ENCODE data around the gene MUC6.

Gene MUC6

GRCh38 chr11:999009-999408 is 37.5 kb downstream of the MUC6 start:
- Histone ChIP-seq H3K9ac (ENCODE audit: low read length) (no peak overlapping the region), H3K9me3 (replicated peaks; ENCODE audit: insufficient read depth, low read length) (no peaks in the 10 kb centered on the region)

GRCh38 chr11:997907-998306 is 38.6 kb downstream of the MUC6 start:
- H3K79me2 ChIP-seq (ENCODE audit: low read length) = 0 out of 2 replicates have a peak, but pooled peaks cover 7% of the 10 kb centered on the region
- no peaks in the 10 kb centered on the region for H3K36me3 ChIP-seq (replicated peaks; ENCODE audit: insufficient read depth, low read length)
- H3K9me2 ChIP-seq (replicated peaks; ENCODE audit: insufficient read depth, low read length) = no peaks in the 10 kb centered on the region
- no peaks in the 10 kb centered on the region for H4K20me1 ChIP-seq (ENCODE audit: insufficient read depth, low read length)
- TF ChIP-seq EZH2 (optimal IDR thresholded peaks at IDR 0.05; ENCODE audit: low read depth, low read length) (no peak), CTCF (IDR thresholded peaks at IDR 0.05; ENCODE audit: low read length) (no peak), EZH2phosphoT487 (IDR thresholded peaks at IDR 0.05; ENCODE audit: low read length) (no peak)
- no peak for DNase-seq
- no peaks in the 10 kb centered on the region for H3K27me3 ChIP-seq (replicated peaks; ENCODE audit: insufficient read depth, low read length)
- no peak overlapping the region for H3K27ac ChIP-seq (ENCODE audit: low read length)
- no peaks in the 10 kb centered on the region for H3F3A ChIP-seq (ENCODE audit: insufficient read depth, low read length)
- no peak overlapping the region for H3K9ac ChIP-seq (ENCODE audit: low read length)
- no peak overlapping the region for H3K4me3 ChIP-seq (ENCODE audit: low read length)
- no peaks in the 10 kb centered on the region for H3K9me3 ChIP-seq (replicated peaks; ENCODE audit: insufficient read depth, low read length)
- H3K4me2 ChIP-seq (ENCODE audit: low read depth, low read length) = no peak overlapping the region
- no peak overlapping the region for H2AFZ ChIP-seq (ENCODE audit: low read length)
- no peaks in the 10 kb centered on the region for H3K4me1 ChIP-seq (ENCODE audit: low read length)

More at GRCh38 chr11:999009-999408, 37.5 kb downstream of the MUC6 start:
- no peak for TF ChIP-seq CTCF (IDR thresholded peaks at IDR 0.05; ENCODE audit: low read length)
- no peak for TF ChIP-seq EZH2phosphoT487 (IDR thresholded peaks at IDR 0.05; ENCODE audit: low read length)
- TF ChIP-seq EZH2 (optimal IDR thresholded peaks at IDR 0.05; ENCODE audit: low read depth, low read length) = no peak
- no peaks in the 10 kb centered on the region for H3K4me1 ChIP-seq (ENCODE audit: low read length)
- no peaks in the 10 kb centered on the region for H3K36me3 ChIP-seq (replicated peaks; ENCODE audit: insufficient read depth, low read length)
- no peaks in the 10 kb centered on the region for H4K20me1 ChIP-seq (ENCODE audit: insufficient read depth, low read length)
- no peak overlapping the region for H2AFZ ChIP-seq (ENCODE audit: low read length)
- no peaks in the 10 kb centered on the region for H3K27me3 ChIP-seq (replicated peaks; ENCODE audit: insufficient read depth, low read length)
- H3K9me2 ChIP-seq (replicated peaks; ENCODE audit: insufficient read depth, low read length) = no peaks in the 10 kb centered on the region
- 0 out of 2 replicates have a peak, but pooled peaks cover 7% of the 10 kb centered on the region for H3K79me2 ChIP-seq (ENCODE audit: low read length)
- no peak overlapping the region for H3K27ac ChIP-seq (ENCODE audit: low read length)
- no peak overlapping the region for H3K4me2 ChIP-seq (ENCODE audit: low read depth, low read length)
- H3F3A ChIP-seq (ENCODE audit: insufficient read depth, low read length) = no peaks in the 10 kb centered on the region
- H3K4me3 ChIP-seq (ENCODE audit: low read length) = no peak overlapping the region
- DNase-seq = no peak

DNA sequence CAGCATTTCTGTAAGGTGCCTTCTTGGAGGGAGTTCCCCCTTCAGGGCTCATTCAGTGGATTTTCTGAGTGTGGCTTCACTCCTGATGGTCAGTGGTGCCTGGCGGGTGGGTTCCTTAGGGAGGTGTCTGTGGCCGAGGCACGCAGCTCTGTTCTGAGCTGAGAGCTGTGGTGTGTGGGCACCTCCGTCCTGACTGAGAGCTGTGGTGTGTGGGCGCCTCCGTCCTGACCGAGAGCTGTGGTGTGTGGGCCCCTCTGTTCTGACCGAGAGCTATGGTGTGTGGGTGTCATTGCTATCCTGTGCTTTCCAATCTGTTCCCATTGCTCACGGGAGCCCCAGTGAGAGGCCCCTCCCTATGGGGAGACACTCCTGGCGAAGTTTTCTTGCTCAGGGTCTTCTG is 39.8 kb downstream of the MUC6 start:
- no peaks in the 10 kb centered on the region for H3K9me2 ChIP-seq (replicated peaks; ENCODE audit: insufficient read depth, low read length)
- H4K20me1 ChIP-seq (ENCODE audit: insufficient read depth, low read length) = no peaks in the 10 kb centered on the region
- H3K27ac ChIP-seq (ENCODE audit: low read length) = no peak overlapping the region
- DNase-seq = no peak
- TF ChIP-seq EZH2 (optimal IDR thresholded peaks at IDR 0.05; ENCODE audit: low read depth, low read length) (no peak), EZH2phosphoT487 (IDR thresholded peaks at IDR 0.05; ENCODE audit: low read length) (no peak), CTCF (IDR thresholded peaks at IDR 0.05; ENCODE audit: low read length) (no peak)
- H3K4me1 ChIP-seq (ENCODE audit: low read length) = no peaks in the 10 kb centered on the region
- H3K79me2 ChIP-seq (ENCODE audit: low read length) = 0 out of 2 replicates have a peak, but pooled peaks cover 2% of the 10 kb centered on the region
- H3K27me3 ChIP-seq (replicated peaks; ENCODE audit: insufficient read depth, low read length) = no peaks in the 10 kb centered on the region
- H3K4me3 ChIP-seq (ENCODE audit: low read length) = no peak overlapping the region
- H3K36me3 ChIP-seq (replicated peaks; ENCODE audit: insufficient read depth, low read length) = no peaks in the 10 kb centered on the region
- H3K9me3 ChIP-seq (replicated peaks; ENCODE audit: insufficient read depth, low read length) = no peaks in the 10 kb centered on the region
- H3F3A ChIP-seq (ENCODE audit: insufficient read depth, low read length) = no peaks in the 10 kb centered on the region
- H3K9ac ChIP-seq (ENCODE audit: low read length) = no peak overlapping the region
- no peak overlapping the region for H3K4me2 ChIP-seq (ENCODE audit: low read depth, low read length)
- H2AFZ ChIP-seq (ENCODE audit: low read length) = no peak overlapping the region
